IMR-90 (cell line): Measurements from ENCODE around the gene PRPS1L1. TPM values are rescaled to one million over a fixed set of nuclear protein-coding genes. Genes with fewer than 3 reads are reported as not detected.

Experiments used
- ATAC-seq: fragments of 200-7000 bp; cut with Tn5 transposase; 2 replicates; pipeline ENCODE4 v1.9.1; 2020; ENCODE audit warnings: low read depth, mild to moderate bottlenecking, moderate library complexity
- BruUV-seq: library from RNA; stranded (reverse); fragments of 400-500 nt; replicated peaks from 2 replicates; lab custom pipeline; 2021; lab: Mats Ljungman, UMichigan
- CTCF ChIA-PET: fragments of 300-600 bp; formaldehyde crosslinking; extraction: SDS; loops from one replicate; lab custom pipeline; 2021; ENCODE audit warnings: antibody characterized with exemption; lab: Yijun Ruan, JAX
- POLR2A ChIA-PET: fragments of 300-600 bp; sonication (Branson Sonifier 250); formaldehyde crosslinking; loops from one replicate; lab custom pipeline; 2022; ENCODE audit warnings: antibody characterized with exemption; ENCODE audit not compliant: unreplicated experiment; lab: Charles Lee
- DNase-seq: peaks from one replicate; pipeline ENCODE4 v3.0.0; 2013
- H2AFZ ChIP-seq: replicated peaks from 2 replicates; pipeline ENCODE3; 2013; ENCODE audit warnings: low read length, mild to moderate bottlenecking; ENCODE audit not compliant: poor library complexity
- H2AK5ac ChIP-seq: 2 replicates; pipeline ENCODE4 v1.6.1; 2013; ENCODE audit warnings: low read depth, low read length, inconsistent platforms
- H2AK9ac ChIP-seq: replicated peaks from 2 replicates; pipeline ENCODE3; 2013; ENCODE audit warnings: mild to moderate bottlenecking, low read depth, low read length, moderate library complexity; ENCODE audit not compliant: poor library complexity
- H2BK120ac ChIP-seq: 2 replicates; pipeline ENCODE4 v1.6.1; 2013; ENCODE audit warnings: low read depth, low read length, inconsistent platforms
- H2BK15ac ChIP-seq: 3 replicates; pipeline ENCODE4 v1.6.1; 2013; ENCODE audit warnings: low read depth, low read length, inconsistent platforms
- H2BK20ac ChIP-seq: 2 replicates; pipeline ENCODE4 v1.6.1; 2013; ENCODE audit warnings: low read depth, mild to moderate bottlenecking, inconsistent platforms, low read length, moderate library complexity
- H2BK5ac ChIP-seq: 2 replicates; pipeline ENCODE4 v1.6.1; 2013; ENCODE audit warnings: mild to moderate bottlenecking, low read depth, low read length, inconsistent platforms; ENCODE audit not compliant: poor library complexity, severe bottlenecking
- H3K14ac ChIP-seq: replicated peaks from 2 replicates; pipeline ENCODE4 v1.6.1; 2013; ENCODE audit warnings: low read depth, low read length, inconsistent platforms
- H3K18ac ChIP-seq: 2 replicates; pipeline ENCODE4 v1.6.1; 2013; ENCODE audit warnings: low read depth, low read length, control low read depth
- H3K23ac ChIP-seq: 2 replicates; pipeline ENCODE4 v1.6.1; 2013; ENCODE audit warnings: low read depth, low read length, inconsistent platforms
- H3K27ac ChIP-seq: 2 replicates; pipeline ENCODE4 v1.5.1; 2013; ENCODE audit warnings: mild to moderate bottlenecking, control low read depth, low read length; ENCODE audit not compliant: insufficient read depth
- H3K27me3 ChIP-seq: 2 replicates; pipeline ENCODE4 v1.6.1; 2013; ENCODE audit warnings: low read length; ENCODE audit not compliant: control insufficient read depth, insufficient read depth
- H3K36me3 ChIP-seq: 2 replicates; pipeline ENCODE4 v1.6.1; 2013; ENCODE audit warnings: low read length, mixed read lengths; ENCODE audit not compliant: control insufficient read depth, insufficient read depth
- H3K4ac ChIP-seq: 2 replicates; pipeline ENCODE4 v1.6.1; 2013; ENCODE audit warnings: low read depth, low read length, inconsistent platforms
- H3K4me1 ChIP-seq: 2 replicates; pipeline ENCODE4 v1.6.1; 2013; ENCODE audit warnings: low read length, mixed read lengths; ENCODE audit not compliant: control insufficient read depth, insufficient read depth
- H3K4me2 ChIP-seq: 2 replicates; pipeline ENCODE4 v1.6.1; 2013; ENCODE audit warnings: low read depth, mild to moderate bottlenecking, control low read depth, low read length, moderate library complexity
- H3K4me3 ChIP-seq: 2 replicates; pipeline ENCODE4 v1.5.1; 2013; ENCODE audit warnings: low read depth, mild to moderate bottlenecking, control low read depth, low read length, moderate library complexity; ENCODE audit not compliant: insufficient read depth
- H3K56ac ChIP-seq: 2 replicates; pipeline ENCODE4 v1.6.1; 2013; ENCODE audit warnings: low read length, inconsistent platforms; ENCODE audit not compliant: insufficient read depth; ENCODE audit errors: extremely low read depth
- H3K79me1 ChIP-seq, 2 experiments: 2 replicates each; pipeline ENCODE4 v1.6.1; 2013; ENCODE audit warnings: low read length in 2 of 2, inconsistent platforms in 1 of 2, low read depth in 1 of 2
- H3K9ac ChIP-seq: 2 replicates; pipeline ENCODE4 v1.6.1; 2013; ENCODE audit warnings: low read depth, low read length, control low read depth
- H3K9me1 ChIP-seq: 2 replicates; pipeline ENCODE4 v1.6.1; 2013; ENCODE audit warnings: low read length, inconsistent platforms; ENCODE audit not compliant: insufficient read depth
- H3K9me3 ChIP-seq: 2 replicates; pipeline ENCODE4 v1.6.1; 2013; ENCODE audit warnings: low read length; ENCODE audit not compliant: control insufficient read depth, insufficient read depth
- H4K20me1 ChIP-seq: 2 replicates; pipeline ENCODE4 v1.6.1; 2013; ENCODE audit warnings: low read length, inconsistent platforms; ENCODE audit not compliant: insufficient read depth
- H4K5ac ChIP-seq: 2 replicates; pipeline ENCODE4 v1.6.1; 2013; ENCODE audit warnings: mild to moderate bottlenecking, low read depth, low read length, control low read depth
- H4K8ac ChIP-seq, 2 experiments: 2 replicates each; pipeline ENCODE4 v1.6.1; 2013; ENCODE audit warnings: low read depth in 2 of 2, low read length in 2 of 2, control low read depth in 1 of 2, inconsistent platforms in 1 of 2
- H4K91ac ChIP-seq: 2 replicates; pipeline ENCODE4 v1.6.1; 2013; ENCODE audit warnings: low read depth, low read length, inconsistent platforms; ENCODE audit not compliant: insufficient read depth
- BHLHE40 ChIP-seq: fragments of 150-350 bp; IDR thresholded peaks from 2 replicates; pipeline ENCODE4 v1.6.1; 2016; ENCODE audit warnings: mild to moderate bottlenecking, low read depth, low read length
- CHD1 ChIP-seq: IDR thresholded peaks from 2 replicates; pipeline ENCODE4 v1.6.1; 2012; ENCODE audit warnings: low read depth, low read length, improper control_type of control experiment
- ELK1 ChIP-seq: fragments of 150-350 bp; IDR thresholded peaks from 2 replicates; pipeline ENCODE4 v1.6.1; 2016; ENCODE audit warnings: low read depth, mild to moderate bottlenecking, low read length, moderate library complexity, borderline replicate concordance
- MAZ ChIP-seq: IDR thresholded peaks from 2 replicates; pipeline ENCODE4 v1.6.1; 2012; ENCODE audit warnings: low read depth, mild to moderate bottlenecking, low read length, improper control_type of control experiment, moderate library complexity, borderline replicate concordance
- MXI1 ChIP-seq: IDR thresholded peaks from 2 replicates; pipeline ENCODE4 v1.6.1; 2012; ENCODE audit warnings: low read depth, mild to moderate bottlenecking, low read length, moderate library complexity, borderline replicate concordance
- NFE2L2 ChIP-seq: fragments of 150-350 bp; IDR thresholded peaks from 2 replicates; pipeline ENCODE4 v1.6.1; 2016; ENCODE audit warnings: low read depth, mild to moderate bottlenecking, low read length
- RCOR1 ChIP-seq: IDR thresholded peaks from 2 replicates; pipeline ENCODE4 v1.6.1; 2012; ENCODE audit warnings: mild to moderate bottlenecking, low read length, improper control_type of control experiment; ENCODE audit not compliant: insufficient replicate concordance
- RFX5 ChIP-seq: IDR thresholded peaks from 2 replicates; pipeline ENCODE4 v1.8.0; 2012; ENCODE audit warnings: low read depth, mild to moderate bottlenecking, low read length, moderate library complexity
- SMC3 ChIP-seq: fragments of 150-350 bp; IDR thresholded peaks from 2 replicates; pipeline ENCODE4 v1.6.1; 2016; ENCODE audit warnings: low read depth, mild to moderate bottlenecking, antibody characterized with exemption, low read length, moderate library complexity
- WGBS, 2 experiments: methylation state at CpG; one replicate each; pipeline versions ENCODE4 v1.1.5 to v1.1.7; 2013; ENCODE audit warnings: missing lambda C conversion rate in 2 of 2; ENCODE audit not compliant: insufficient read length in 1 of 2; ENCODE audit errors: extremely low coverage in 2 of 2; 5-methylcytosine and 5-hydroxymethylcytosine counted together
- dilution Hi-C: fragments of 300-500 bp; cut with HindIII; formaldehyde crosslinking; loops from one replicate; pipeline ENCODE4 v1.14.3; 2018; ENCODE audit warnings: low sequenced_read_pairs; ENCODE audit not compliant: unreplicated experiment
- in situ Hi-C: fragments of 300-500 bp; cut with MboI; formaldehyde crosslinking; loops from 3 replicates; pipeline ENCODE4 v1.14.3; 2019; ENCODE audit warnings: low sequenced_read_pairs, inconsistent platforms, mixed read lengths
- intact Hi-C: fragments of 100-400 bp; cut with micrococcal nuclease; formaldehyde crosslinking; loops from 2 replicates; pipeline ENCODE4 v1.10.0; 2022
- polyA plus RNA-seq, 3 experiments: library from polyadenylated mRNA; depleted of rRNA; stranded (reverse); fragments of >200 nt; gene quantifications; 2 replicates each; pipeline ENCODE4 v1.2.3, GENCODE V29; 2012; ENCODE audit warnings: low replicate concordance in 1 of 3
- total RNA-seq: library from RNA; depleted of rRNA; stranded (reverse); fragments of >200 nt; gene quantifications from 2 replicates; pipeline ENCODE4 v1.2.3, GENCODE V29; 2012

PRPS1L1 gene
- total and polyA plus RNA-seq, 2 of the 4 experiments (the other 2 are of a cell fraction), result not detected

GRCh38 chr7:18053941-18054340, 26.3 kb upstream of the PRPS1L1 start:
- no peak overlapping the region for H4K5ac ChIP-seq
- CTCF ChIA-PET, result no interaction called here
- dilution Hi-C loops, result no loop called here

More at GRCh38 chr7:18053941-18054340, 26.3 kb upstream of the PRPS1L1 start:
- Histone ChIP-seq H2BK20ac (no peak overlapping the region), H3K27me3 (no peaks in the 10 kb centered on the region), H3K9ac (no peak overlapping the region), H3K14ac (no peak overlapping the region), H4K20me1 (no peaks in the 10 kb centered on the region), H3K56ac (no peak overlapping the region), H3K36me3 (no peaks in the 10 kb centered on the region), H2BK120ac (no peak overlapping the region), H2BK15ac (no peak overlapping the region), H4K91ac (no peak overlapping the region), H2AK9ac (no peak overlapping the region), H3K27ac (no peak overlapping the region), H3K4me1 (no peaks in the 10 kb centered on the region), H3K79me1 (no peaks in the 10 kb centered on the region), H3K23ac (no peak overlapping the region), H2AFZ (no peak overlapping the region), H3K4me3 (no peak overlapping the region), H3K4me2 (no peak overlapping the region), H3K4ac (no peak overlapping the region), H2AK5ac (no peak overlapping the region), H2BK5ac (no peak overlapping the region), H3K9me3 (no peaks in the 10 kb centered on the region), H4K8ac (no peak overlapping the region), H3K18ac (no peak overlapping the region), H3K9me1 (no peaks in the 10 kb centered on the region)
- DNase-seq, result no peak
- no CpG with 5 or more reads among the region's 2 CpGs for whole genome bisulfite sequencing, 2 experiments
- intact Hi-C loops (no loop called here), in situ Hi-C loops (no loop called here)
- no peak for ATAC-seq
- BruUV-seq, result no TSS peak
- POLR2A ChIA-PET, result no interaction called here
- no peak for TF ChIP-seq MAZ
- TF ChIP-seq RCOR1, result no peak
- TF ChIP-seq SMC3, result no peak
- TF ChIP-seq CHD1, result no peak
- no peak for TF ChIP-seq MXI1
- TF ChIP-seq ELK1, result no peak
- no peak for TF ChIP-seq RFX5
- no peak for TF ChIP-seq NFE2L2
- no peak for TF ChIP-seq BHLHE40
